ENCODE results near the gene LDLRAD4.

Gene LDLRAD4

DNA sequence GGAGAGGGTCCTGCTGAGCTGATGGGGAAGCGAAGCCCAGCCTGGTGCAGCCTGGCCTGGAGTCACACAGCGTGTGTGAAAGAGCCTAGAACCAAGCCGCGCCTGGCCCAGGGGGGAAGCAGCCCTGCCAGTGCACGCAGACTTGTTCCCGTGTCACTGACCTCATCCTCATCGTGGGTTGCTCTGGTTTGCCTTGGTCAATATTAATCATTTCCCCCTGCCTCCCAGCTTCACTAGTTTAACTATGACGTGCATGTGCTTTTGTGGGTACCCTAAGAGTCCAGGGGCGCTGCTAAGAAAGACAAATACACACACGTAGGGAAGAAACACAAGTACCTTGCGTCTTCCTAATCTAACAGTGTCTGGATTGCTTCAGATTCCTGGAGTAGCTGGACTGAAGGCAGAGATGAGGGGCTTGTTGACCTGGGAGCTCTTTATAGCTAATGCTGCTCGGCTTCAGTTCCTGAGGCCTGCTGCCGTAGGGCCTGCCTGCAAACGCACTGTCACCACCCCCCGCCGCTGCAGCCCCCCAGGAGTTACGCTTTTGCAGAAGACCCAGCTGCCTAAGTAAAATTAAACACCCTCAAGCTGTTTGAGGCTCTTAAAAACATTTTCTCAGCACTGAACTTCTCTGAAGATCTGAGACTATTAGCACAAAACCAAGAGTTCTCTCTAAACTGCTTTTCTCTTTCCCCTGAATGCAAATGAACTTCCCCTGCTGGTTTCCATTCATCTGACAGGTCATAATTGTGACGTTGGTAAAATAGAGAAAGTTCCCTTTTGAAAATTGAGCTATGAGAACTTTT, 348.6 kb downstream of the LDLRAD4 start:
- DNase-seq: no peak
- Histone ChIP-seq H2AFZ (ENCODE audit: low read depth, low read length) (no peak overlapping the region), H3K27me3 (ENCODE audit: insufficient read depth, low read length, poor library complexity) (no peaks in the 10 kb centered on the region), H4K20me1 (ENCODE audit: insufficient read depth, low read length) (peaks cover 49% of the 10 kb centered on the region), H3K4me3 (ENCODE audit: low read depth in 1 of 2, low read length in 2 of 2) (no peak overlapping the region), H3K79me2 (ENCODE audit: insufficient read depth, low read length) (peaks cover 94% of the 10 kb centered on the region), H3K4me2 (ENCODE audit: insufficient read depth, low read length) (no peak overlapping the region), H3K36me3 (ENCODE audit: insufficient read depth, low read length) (peaks cover 24% of the 10 kb centered on the region), H3K4me1 (ENCODE audit: insufficient read depth, low read length) (peaks cover 26% of the 10 kb centered on the region; the same call in 1 of the 2 replicates), H3K9me3 (ENCODE audit: insufficient read depth, low read length, severe bottlenecking) (no peaks in the 10 kb centered on the region), H3K9ac (ENCODE audit: low read depth, low read length) (no peak overlapping the region), H3K27ac (ENCODE audit: low read length) (peak overlapping the region; percentile 20; the same call in 1 of the 2 replicates)
- no peak for ATAC-seq (ENCODE audit: insufficient read depth, low read depth)
- TF ChIP-seq CTCF (IDR thresholded peaks at IDR 0.05; ENCODE audit: borderline replicate concordance, extremely low read depth, low read length, poor library complexity, severe bottlenecking): no peak
- no peak for TF ChIP-seq EZH2 (IDR thresholded peaks at IDR 0.05; ENCODE audit: borderline replicate concordance, low read depth, low read length, severe bottlenecking)

DNA sequence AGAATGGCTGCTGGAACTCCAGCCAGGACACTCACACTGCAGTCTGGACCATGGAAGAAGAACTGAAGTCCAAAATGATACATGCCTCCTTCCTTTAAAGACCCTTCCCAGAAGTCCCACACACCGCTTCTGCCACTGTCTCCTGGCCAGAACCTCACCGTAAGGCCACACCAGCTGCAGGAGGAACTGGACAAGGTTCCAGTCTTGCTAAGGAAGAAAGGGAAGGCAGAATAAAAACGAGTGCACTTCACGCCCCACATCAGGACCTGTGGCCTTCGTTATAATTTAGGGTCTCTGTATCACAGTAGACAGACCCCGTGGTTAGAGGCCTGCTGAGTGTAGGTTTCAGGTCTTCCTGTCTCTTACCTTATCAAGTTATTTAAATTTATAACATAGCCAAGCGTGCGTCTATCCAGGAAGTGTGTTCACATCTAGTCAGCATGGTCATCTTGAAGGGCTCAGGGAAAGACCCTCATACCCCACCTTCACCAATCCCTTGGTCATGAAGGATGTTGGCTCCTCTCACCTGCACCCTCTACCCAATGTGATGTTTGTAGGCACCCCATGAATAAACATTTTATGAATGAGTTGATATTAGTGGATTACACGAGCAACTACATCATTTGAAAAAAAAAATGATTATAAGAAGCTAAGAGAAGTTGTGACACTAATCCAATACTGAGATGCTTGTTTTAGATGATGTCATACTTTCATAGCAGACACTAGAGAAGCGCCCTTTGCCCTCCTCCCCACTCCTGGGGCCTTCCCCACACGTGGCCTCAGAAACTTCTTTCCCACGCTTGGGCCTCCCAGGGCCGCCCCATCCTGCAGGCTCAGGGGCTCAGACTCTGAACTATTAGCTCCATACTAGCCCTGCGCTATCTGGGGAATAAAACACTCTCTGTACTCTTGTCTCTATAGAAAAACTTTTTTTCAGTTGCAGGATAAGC, 350.2 kb downstream of the LDLRAD4 start:
- H4K20me1 ChIP-seq (ENCODE audit: insufficient read depth, low read length): peaks cover 50% of the 10 kb centered on the region
- peaks cover 16% of the 10 kb centered on the region; the same call in 1 of the 2 replicates for H3K4me1 ChIP-seq (ENCODE audit: insufficient read depth, low read length)
- H3K27ac ChIP-seq (ENCODE audit: low read length): peak overlapping the region; percentile 48
- H3K27me3 ChIP-seq (ENCODE audit: insufficient read depth, low read length, poor library complexity): no peaks in the 10 kb centered on the region
- peaks cover 25% of the 10 kb centered on the region for H3K36me3 ChIP-seq (ENCODE audit: insufficient read depth, low read length)
- H2AFZ ChIP-seq (ENCODE audit: low read depth, low read length): no peak overlapping the region
- H3K79me2 ChIP-seq (ENCODE audit: insufficient read depth, low read length): peaks cover 93% of the 10 kb centered on the region
- DNase-seq (no peak), ATAC-seq (ENCODE audit: insufficient read depth, low read depth) (peak; percentile 55)
- no peaks in the 10 kb centered on the region for H3K9me3 ChIP-seq (ENCODE audit: insufficient read depth, low read length, severe bottlenecking)
- TF ChIP-seq EZH2 (IDR thresholded peaks at IDR 0.05; ENCODE audit: borderline replicate concordance, low read depth, low read length, severe bottlenecking) (no peak), CTCF (IDR thresholded peaks at IDR 0.05; ENCODE audit: borderline replicate concordance, extremely low read depth, low read length, poor library complexity, severe bottlenecking) (no peak)
- no peak overlapping the region for H3K9ac ChIP-seq (ENCODE audit: low read depth, low read length)
- no peak overlapping the region for H3K4me2 ChIP-seq (ENCODE audit: insufficient read depth, low read length)
- no peak overlapping the region for H3K4me3 ChIP-seq (ENCODE audit: low read depth in 1 of 2, low read length in 2 of 2)

DNA sequence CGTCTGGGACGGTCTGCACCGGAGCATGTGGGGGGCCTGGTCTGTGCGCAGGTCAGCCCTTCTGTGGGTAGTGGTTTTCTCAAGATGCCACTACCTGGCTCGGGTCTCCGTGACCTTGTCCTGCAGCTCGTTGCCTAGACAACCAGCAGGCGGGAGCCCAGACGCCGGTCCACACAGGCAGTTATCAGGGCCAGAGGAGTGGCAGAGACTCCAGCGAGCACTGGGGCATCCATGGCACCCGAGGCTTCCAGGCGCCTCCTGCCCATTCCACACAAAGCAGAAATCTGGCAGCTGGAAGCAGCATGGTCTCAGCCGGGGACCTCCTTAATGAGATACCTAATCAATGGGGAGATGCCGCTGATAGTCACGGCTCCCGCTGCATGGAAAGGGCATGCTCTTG, 351.7 kb downstream of the LDLRAD4 start:
- Histone ChIP-seq H3K79me2 (ENCODE audit: insufficient read depth, low read length) (peaks cover 92% of the 10 kb centered on the region), H3K36me3 (ENCODE audit: insufficient read depth, low read length) (peaks cover 29% of the 10 kb centered on the region), H3K9ac (ENCODE audit: low read depth, low read length) (no peak overlapping the region), H4K20me1 (ENCODE audit: insufficient read depth, low read length) (peaks cover 45% of the 10 kb centered on the region), H3K4me2 (ENCODE audit: insufficient read depth, low read length) (no peak overlapping the region), H3K27me3 (ENCODE audit: insufficient read depth, low read length, poor library complexity) (no peaks in the 10 kb centered on the region), H3K27ac (ENCODE audit: low read length) (peak overlapping the region; percentile 32; the same call in 1 of the 2 replicates), H2AFZ (ENCODE audit: low read depth, low read length) (no peak overlapping the region), H3K4me3 (ENCODE audit: low read depth in 1 of 2, low read length in 2 of 2) (no peak overlapping the region), H3K9me3 (ENCODE audit: insufficient read depth, low read length, severe bottlenecking) (no peaks in the 10 kb centered on the region), H3K4me1 (ENCODE audit: insufficient read depth, low read length) (peaks cover 13% of the 10 kb centered on the region; the same call in 1 of the 2 replicates)
- ATAC-seq (ENCODE audit: insufficient read depth, low read depth) (no peak), DNase-seq (no peak)
- TF ChIP-seq EZH2 (IDR thresholded peaks at IDR 0.05; ENCODE audit: borderline replicate concordance, low read depth, low read length, severe bottlenecking): no peak
- no peak for TF ChIP-seq CTCF (IDR thresholded peaks at IDR 0.05; ENCODE audit: borderline replicate concordance, extremely low read depth, low read length, poor library complexity, severe bottlenecking)

All from DND-41 (cell line).